AG08395 (cell line): ENCODE measurements around the gene BCL6B.
A peak's percentile ranks its signal among the peaks of the same experiment; 100 is the strongest.
"Not testable (repeated sequence)": the region's sequence is repeated elsewhere in the genome, so short reads cannot be mapped to it uniquely, and the experiment has no call there.

Source experiments
- DNase-seq: peaks from one replicate; pipeline ENCODE4 v3.0.0; 2012; ENCODE audit warnings: mixed read lengths, low spot score

The BCL6B gene

GRCh38 chr17:7029096-7029495 is 6.2 kb downstream of the BCL6B start:
- no peak for DNase-seq

GRCh38 chr17:7029659-7030058 is 6.8 kb downstream of the BCL6B start:
- DNase-seq: no peak

- DNase-seq: no peak
Observed at GRCh38 chr17:7034955-7035590, 12.2 kb downstream of the BCL6B start.

GRCh38 chr17:7035591-7036368 is 12.9 kb downstream of the BCL6B start, which contains the start of gene SLC16A13:
TSS of gene SLC16A13 (plus strand) at chr17:7036015. CDS start at chr17:7036383, 368 bp downstream.
- peak; percentile 100 for DNase-seq

GRCh38 chr17:7038025-7038862 is 15.4 kb downstream of the BCL6B start:
- DNase-seq: no peak

- no peak for DNase-seq
Observed at GRCh38 chr17:7039832-7040231, 17.0 kb downstream of the BCL6B start.

- no peak for DNase-seq
Observed at GRCh38 chr17:7041607-7042500, 19.0 kb downstream of the BCL6B start.

- DNase-seq: no peak
Observed at GRCh38 chr17:7042501-7043181, 19.8 kb downstream of the BCL6B start.

- DNase-seq: no peak
Observed at GRCh38 chr17:7043182-7043496, 20.3 kb downstream of the BCL6B start.

GRCh38 chr17:7043497-7044198 is 20.8 kb downstream of the BCL6B start, which contains the start of gene SLC16A11:
TSS of gene SLC16A11 (minus strand) at chr17:7044092. CDS start at chr17:7043513, 579 bp downstream.
- peak; percentile 47 for DNase-seq

GRCh38 chr17:7045492-7046126 is 22.8 kb downstream of the BCL6B start:
- peak; percentile 62 for DNase-seq

GRCh38 chr17:7046127-7046724 is 23.4 kb downstream of the BCL6B start:
- no peak for DNase-seq

GRCh38 chr17:7046725-7047397 is 24.0 kb downstream of the BCL6B start:
- not testable (repeated sequence) for DNase-seq

GRCh38 chr17:7047566-7047965 is 24.7 kb downstream of the BCL6B start:
- no peak for DNase-seq

GRCh38 chr17:7048968-7049367 is 26.1 kb downstream of the BCL6B start:
- DNase-seq: no peak

- not testable (repeated sequence) for DNase-seq
Observed at GRCh38 chr17:7050583-7050982, 27.7 kb downstream of the BCL6B start.

GRCh38 chr17:7056386-7056785 is 33.5 kb downstream of the BCL6B start:
- DNase-seq: no peak

- no peak for DNase-seq
Observed at GRCh38 chr17:7058831-7059447, 36.1 kb downstream of the BCL6B start.
